Heart left ventricle (tissue), 13 donors: Measurements from ENCODE around the gene CYREN.

ENCODE experiments used
- POLR2A ChIP-seq, 2 donors: fragments of 450-650 bp; IDR thresholded peaks; one replicate each; pipeline ENCODE4 v1.6.1; 2017; ENCODE audit warnings: antibody characterized with exemption in 2 of 2, mild to moderate bottlenecking in 2 of 2, moderate library complexity in 2 of 2
- TF ChIP-seq, protein P1 (sequence below), 12 donors: fragments of 200-600 bp; sonication (generic) in 4 of 12; IDR thresholded peaks; one replicate each; pipeline versions ENCODE4 v1.5.0 to v1.8.0; 2018 to 2022; ENCODE audit warnings: antibody characterized with exemption in 12 of 12, mild to moderate bottlenecking in 5 of 12
- donor health status: ischemic (EF 13 %, LVEDD 7.1; RV severe dilation, severe dysfunction).
- donor health status: DM: no; HTN: yes; CAD: no.
- donor health status: DM: no; HTN: no; CAD: no.
- donor health status: ischemic (EF 25% LVEDD 6.9; RV normal size, moderate dysfunction).
- donor health status: ischemic (EF 25% LVEDD 5.7; RV mildly dilated, moderate dysfunction).
- donor health status: ischemic (EF 35%, LVEDD 5.7; RV mildly dilated, moderate dysfunction).
- donor health status: nonischemic (EF 11% LVEDD 7.7; RV severe dilation, severe dysfunction).
- donor health status: DM: yes; HTN: yes; CAD: no.
- donor health status: PGD.
- donor health status: ischemic (EF 29% LVEDD 5.4; RV normal size, mild dysfunction).
- donor health status: nonischemic (EF 23%, LVEDD 6.1; RV moderate dilation, normal function).

DNA sequence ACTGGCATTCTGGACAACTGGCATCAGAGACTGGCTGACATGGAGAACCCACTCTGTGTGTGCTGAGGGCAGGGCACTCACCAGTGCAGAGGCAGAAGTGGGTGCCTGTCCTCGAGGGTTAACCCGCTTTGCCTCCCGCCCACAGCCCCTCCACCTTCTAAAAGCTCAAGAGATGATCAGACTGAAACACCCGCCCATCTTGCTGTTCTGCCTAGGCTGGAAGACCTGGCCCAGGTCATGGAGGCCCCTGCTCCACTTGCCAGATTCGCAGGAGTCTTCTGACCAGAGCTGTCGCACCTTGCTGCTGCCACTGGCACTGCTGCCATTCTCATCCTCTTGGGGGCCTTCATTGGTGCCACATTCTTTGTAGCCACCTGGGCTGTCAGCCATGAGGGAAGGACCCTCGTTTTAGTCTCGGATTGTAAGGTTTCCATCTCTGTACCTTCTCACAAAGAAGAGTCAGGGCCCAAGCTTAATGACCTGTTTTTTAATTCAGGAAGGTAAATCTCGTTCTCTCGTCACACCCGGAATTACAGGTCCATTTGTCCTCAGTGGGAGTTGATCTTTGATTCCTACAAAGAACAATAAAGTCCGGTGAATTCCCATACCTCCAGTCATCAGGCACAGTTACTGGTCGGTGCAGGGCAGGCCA, 1.9 kb downstream of the CYREN start:
- TF ChIP-seq, protein P1, sequence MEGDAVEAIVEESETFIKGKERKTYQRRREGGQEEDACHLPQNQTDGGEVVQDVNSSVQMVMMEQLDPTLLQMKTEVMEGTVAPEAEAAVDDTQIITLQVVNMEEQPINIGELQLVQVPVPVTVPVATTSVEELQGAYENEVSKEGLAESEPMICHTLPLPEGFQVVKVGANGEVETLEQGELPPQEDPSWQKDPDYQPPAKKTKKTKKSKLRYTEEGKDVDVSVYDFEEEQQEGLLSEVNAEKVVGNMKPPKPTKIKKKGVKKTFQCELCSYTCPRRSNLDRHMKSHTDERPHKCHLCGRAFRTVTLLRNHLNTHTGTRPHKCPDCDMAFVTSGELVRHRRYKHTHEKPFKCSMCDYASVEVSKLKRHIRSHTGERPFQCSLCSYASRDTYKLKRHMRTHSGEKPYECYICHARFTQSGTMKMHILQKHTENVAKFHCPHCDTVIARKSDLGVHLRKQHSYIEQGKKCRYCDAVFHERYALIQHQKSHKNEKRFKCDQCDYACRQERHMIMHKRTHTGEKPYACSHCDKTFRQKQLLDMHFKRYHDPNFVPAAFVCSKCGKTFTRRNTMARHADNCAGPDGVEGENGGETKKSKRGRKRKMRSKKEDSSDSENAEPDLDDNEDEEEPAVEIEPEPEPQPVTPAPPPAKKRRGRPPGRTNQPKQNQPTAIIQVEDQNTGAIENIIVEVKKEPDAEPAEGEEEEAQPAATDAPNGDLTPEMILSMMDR (IDR thresholded peaks at IDR 0.05) = no peak
- TF ChIP-seq POLR2A (IDR thresholded peaks at IDR 0.05) = no peak
